A549 (cell line): ENCODE results near the gene ZNF736. TPM values are rescaled to one million over a fixed set of nuclear protein-coding genes. Genes with fewer than 3 reads are reported as not detected.
"Not testable (repeated sequence)": the region's sequence is repeated elsewhere in the genome, so short reads cannot be mapped to it uniquely, and the experiment has no call there.

Experiments
- ATAC-seq, 2 experiments: fragments of 200-7000 bp in 1 of 2; fragments of >200 bp in 1 of 2; cut with Nextera tagmentation in 1 of 2; cut with Tn5 transposase in 1 of 2; 3 replicates each; pipeline versions ENCODE4 v1.8.0 to v1.9.1; 2018 to 2020; ENCODE audit warnings: mild to moderate bottlenecking in 1 of 2, moderate library complexity in 1 of 2
- CTCF ChIA-PET: fragments of 300-600 bp; sonication (Branson Sonifier 250); formaldehyde crosslinking; extraction: SDS; loops from one replicate; lab custom pipeline; 2021; ENCODE audit warnings: antibody characterized with exemption, inconsistent platforms; lab: Yijun Ruan, JAX
- POLR2A ChIA-PET: fragments of 350-600 bp; formaldehyde crosslinking; extraction: SDS; loops from one replicate; lab custom pipeline; 2021; ENCODE audit warnings: antibody characterized with exemption, inconsistent platforms; lab: Yijun Ruan, JAX
- DNase-seq, 2 experiments: peaks; one replicate each; pipeline versions ENCODE4 v3.0.0 to v3.0.0-alpha.2; 2011 to 2016; ENCODE audit warnings: low read depth in 1 of 2, low spot score in 1 of 2
- FAIRE-seq: peaks from 2 replicates; lab custom pipeline; 2011; peaks lifted over from hg19 to GRCh38; lab: Jason Lieb, UNC
- H3K27ac ChIP-seq, 2 experiments: fragments of >200 bp; sonication (Bioruptor Twin); formaldehyde crosslinking; 3 replicates each; pipeline ENCODE4 v1.5.1; 2016 to 2017
- H3K4me1 ChIP-seq: fragments of >200 bp; sonication (Bioruptor Twin); formaldehyde crosslinking; 3 replicates; pipeline ENCODE4 v1.6.1; 2016
- H3K4me2 ChIP-seq: fragments of >200 bp; sonication (Bioruptor Twin); formaldehyde crosslinking; 3 replicates; pipeline ENCODE4 v1.6.1; 2016
- H3K4me3 ChIP-seq: fragments of >200 bp; sonication (Bioruptor Twin); formaldehyde crosslinking; 3 replicates; pipeline ENCODE4 v1.5.1; 2016
- H3K9me3 ChIP-seq: fragments of >200 bp; sonication (Bioruptor Twin); formaldehyde crosslinking; 3 replicates; pipeline ENCODE4 v1.6.1; 2016
- BHLHE40 ChIP-seq: IDR thresholded peaks from 2 replicates; pipeline ENCODE4 v1.6.1; 2012; ENCODE audit warnings: low read depth, low read length, inconsistent platforms
- CBX2 ChIP-seq: fragments of 200-600 bp; sonication (generic); IDR thresholded peaks from 2 replicates; pipeline ENCODE4 v1.6.1; 2016; ENCODE audit warnings: low read depth, mild to moderate bottlenecking, borderline replicate concordance
- CHD2 ChIP-seq: fragments of 150-350 bp; IDR thresholded peaks from 2 replicates; pipeline ENCODE4 v1.6.1; 2014; ENCODE audit warnings: low read length; ENCODE audit not compliant: partially characterized antibody
- CTCF ChIP-seq: fragments of >200 bp; sonication (Bioruptor Twin); formaldehyde crosslinking; IDR thresholded peaks from 3 replicates; pipeline ENCODE4 v1.5.1; 2016
- FOSL2 ChIP-seq, 2 experiments: fragments of 450-650 bp in 1 of 2; fragments of >200 bp in 1 of 2; sonication (Bioruptor Twin) in 1 of 2; formaldehyde crosslinking; IDR thresholded peaks; 2 replicates each; pipeline versions ENCODE4 v1.5.0 to v1.6.1; 2016 to 2020; ENCODE audit warnings: mild to moderate bottlenecking in 1 of 2, moderate library complexity in 1 of 2
- HEYL ChIP-seq: fragments of 250-450 bp; sonication (Bioruptor Pico); IDR thresholded peaks from 2 replicates; pipeline ENCODE4 v1.8.0; 2021; ENCODE audit warnings: mild to moderate bottlenecking, moderate library complexity
- JUNB ChIP-seq: fragments of >200 bp; sonication (Bioruptor Twin); formaldehyde crosslinking; IDR thresholded peaks from 2 replicates; pipeline ENCODE4 v1.6.1; 2016
- KDM1A ChIP-seq: fragments of 200-600 bp; sonication (generic); IDR thresholded peaks from 2 replicates; pipeline ENCODE4 v1.6.1; 2016; ENCODE audit warnings: low read depth, mild to moderate bottlenecking
- KDM5A ChIP-seq: fragments of 200-600 bp; sonication (generic); IDR thresholded peaks from 2 replicates; pipeline ENCODE4 v1.6.1; 2016; ENCODE audit warnings: antibody characterized with exemption, mild to moderate bottlenecking
- NFE2L2 ChIP-seq: fragments of 150-350 bp; conservative IDR thresholded peaks from 2 replicates; pipeline ENCODE4 v1.6.1; 2014; ENCODE audit warnings: low read length
- PBX3 ChIP-seq: IDR thresholded peaks from 2 replicates; pipeline ENCODE4 v1.6.1; 2012
- RAD21 ChIP-seq, 2 experiments: fragments of >200 bp in 1 of 2; sonication (Bioruptor Twin) in 1 of 2; formaldehyde crosslinking in 1 of 2; IDR thresholded peaks in 1 of 2; conservative IDR thresholded peaks in 1 of 2; 2 replicates in 1 of 2; 3 replicates in 1 of 2; pipeline ENCODE4 v1.6.1; 2012 to 2018; ENCODE audit warnings: inconsistent platforms in 1 of 2
- RNF2 ChIP-seq: fragments of 200-600 bp; sonication (generic); IDR thresholded peaks from 2 replicates; pipeline ENCODE4 v1.6.1; 2016; ENCODE audit warnings: low read depth, mild to moderate bottlenecking, antibody characterized with exemption, moderate library complexity, borderline replicate concordance
- SMC3 ChIP-seq: fragments of >200 bp; sonication (Bioruptor Twin); formaldehyde crosslinking; IDR thresholded peaks from 3 replicates; pipeline ENCODE4 v1.6.1; 2018; ENCODE audit warnings: inconsistent platforms
- TP53 ChIP-seq: fragments of 250-450 bp; sonication (Bioruptor Pico); IDR thresholded peaks from 2 replicates; pipeline ENCODE4 v1.5.0; 2021; ENCODE audit warnings: mild to moderate bottlenecking, moderate library complexity
- ZC3H11A ChIP-seq: fragments of 450-650 bp; IDR thresholded peaks from 2 replicates; pipeline ENCODE4 v1.6.1; 2014; ENCODE audit warnings: antibody characterized with exemption, mild to moderate bottlenecking
- ZSCAN20 ChIP-seq: fragments of 250-450 bp; sonication (Bioruptor Pico); IDR thresholded peaks from 2 replicates; pipeline ENCODE4 v1.8.0; 2022; ENCODE audit warnings: mild to moderate bottlenecking, moderate library complexity
- WGBS: methylation state at CpG from one replicate; pipeline ENCODE4 v1.1.6; 2017; ENCODE audit errors: missing lambda C conversion rate; 5-methylcytosine and 5-hydroxymethylcytosine counted together
- polyA plus RNA-seq, 4 experiments: library from polyadenylated mRNA; depleted of rRNA in 3 of 4; stranded (reverse); fragments of >200 nt; fragmentation: RNase III in 1 of 4; extraction: RNeasy Plus Mini Kit Qiagen cat#74134 plus additional on column Dnase treatment in 1 of 4; gene quantifications; 2 replicates in 3 of 4; 3 replicates in 1 of 4; pipeline ENCODE4 v1.2.3, GENCODE V29; 2011 to 2017

ZNF736 gene
- polyA plus RNA-seq, 2 of the 4 experiments (the other 2 are of a cell fraction) = 0.01 to 0.12 TPM

DNA sequence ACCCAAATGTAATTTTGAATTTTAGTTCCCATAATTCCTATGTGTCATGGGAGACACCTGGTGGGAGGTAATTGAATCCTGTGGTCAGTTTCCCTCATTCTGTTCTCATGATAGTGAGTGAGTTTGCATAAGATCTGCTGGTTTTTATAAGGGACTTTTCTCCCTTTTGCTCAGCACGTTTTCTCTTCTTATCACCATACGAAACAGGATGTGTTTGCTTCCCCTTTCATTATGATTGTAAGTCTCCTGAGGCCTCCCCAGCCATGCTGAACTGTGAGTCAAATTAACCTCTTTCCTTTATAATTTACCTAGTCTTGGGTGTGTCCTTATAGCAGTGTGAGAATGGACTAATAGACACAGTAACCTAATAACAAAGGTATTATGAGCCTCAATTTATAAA, 36.1 kb upstream of the ZNF736 start:
- H3K27ac ChIP-seq = no peak overlapping the region
- CTCF ChIA-PET = no interaction called here
- 2% methylated on average over 2 of the region's 2 CpGs for WGBS
- DNase-seq = no peak
- TF ChIP-seq CBX2 = no peak
- TF ChIP-seq BHLHE40 = no peak
- no peak for TF ChIP-seq CTCF
- TF ChIP-seq, all 56 proteins: peak for 0
- POLR2A ChIA-PET = no interaction called here
- Histone ChIP-seq H3K4me2 (no peak overlapping the region), H3K4me3 (no peak overlapping the region), H3K9me3 (peaks cover 12% of the 10 kb centered on the region; the same call in 2 of the 3 replicates), H3K4me1 (no peaks in the 10 kb centered on the region)
- ATAC-seq (no peak), FAIRE-seq (no peak)

DNA sequence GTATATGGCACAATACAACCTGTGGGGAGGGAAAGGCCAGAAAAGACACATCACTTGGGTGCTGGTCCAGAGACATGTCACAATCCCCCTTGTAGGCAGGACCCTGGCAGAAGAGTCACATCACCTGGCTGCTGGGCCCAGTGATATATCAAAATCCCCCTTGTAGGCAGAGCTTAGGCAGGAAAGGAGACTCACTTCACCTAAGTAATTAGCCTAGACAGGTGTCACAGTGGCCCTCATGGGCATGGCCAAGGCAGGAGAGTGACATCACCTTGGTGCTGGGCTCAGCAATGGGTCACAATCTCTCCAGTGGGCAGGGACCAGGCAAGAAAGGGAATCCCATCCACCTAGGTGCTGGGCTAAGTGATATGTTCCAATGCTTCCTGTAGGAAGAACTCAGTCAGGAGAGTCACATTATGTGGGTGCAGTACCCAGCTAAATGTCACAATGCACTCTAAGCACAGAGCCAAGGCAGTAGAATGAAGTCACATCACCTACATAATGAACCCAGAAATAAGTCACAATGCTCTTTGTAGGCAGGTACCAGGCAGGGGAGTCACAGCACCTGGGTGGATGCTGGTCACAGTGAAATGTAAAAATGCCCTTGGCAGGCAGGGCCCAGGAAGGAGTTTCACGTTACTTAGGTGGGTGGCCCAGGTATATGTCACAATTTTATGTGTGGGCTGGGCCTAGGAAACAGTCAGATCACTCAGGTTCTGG, 18.9 kb upstream of the ZNF736 start:
- WGBS = 7% methylated on average over 1 of the region's 1 CpG
- no peak for FAIRE-seq
- Histone ChIP-seq H3K27ac (no peak overlapping the region), H3K9me3 (peaks cover 10% of the 10 kb centered on the region; the same call in 1 of the 3 replicates), H3K4me3 (no peak overlapping the region)
- CTCF ChIA-PET = no interaction called here
- no peak for DNase-seq
- ATAC-seq = no peak
- no peak for TF ChIP-seq RNF2
- TF ChIP-seq ZC3H11A = no peak
- no peak for TF ChIP-seq RAD21 (conservative IDR thresholded peaks at IDR 0.05 in 1 of 2, IDR thresholded peaks at IDR 0.05 in 1 of 2)
- no peak for TF ChIP-seq KDM1A
- no peak for TF ChIP-seq JUNB
- no peak for TF ChIP-seq TP53 (CRISPR knock-in tag)
- TF ChIP-seq FOSL2 (IDR thresholded peaks at IDR 0.05) = no peak
- TF ChIP-seq FOSL2 (CRISPR knock-in tag; IDR thresholded peaks at IDR 0.05) = no peak
- no peak for TF ChIP-seq ZSCAN20
- no peak for TF ChIP-seq SMC3
- no peak for TF ChIP-seq PBX3
- no peak for TF ChIP-seq KDM5A
- no peak for TF ChIP-seq NFE2L2
- TF ChIP-seq HEYL (CRISPR knock-in tag) = no peak
- no peak for TF ChIP-seq CHD2
- TF ChIP-seq, all 56 proteins: peak for 0
- POLR2A ChIA-PET = no interaction called here
- H3K4me1 ChIP-seq = no peaks in the 10 kb centered on the region
- H3K4me2 ChIP-seq = no peak overlapping the region

DNA sequence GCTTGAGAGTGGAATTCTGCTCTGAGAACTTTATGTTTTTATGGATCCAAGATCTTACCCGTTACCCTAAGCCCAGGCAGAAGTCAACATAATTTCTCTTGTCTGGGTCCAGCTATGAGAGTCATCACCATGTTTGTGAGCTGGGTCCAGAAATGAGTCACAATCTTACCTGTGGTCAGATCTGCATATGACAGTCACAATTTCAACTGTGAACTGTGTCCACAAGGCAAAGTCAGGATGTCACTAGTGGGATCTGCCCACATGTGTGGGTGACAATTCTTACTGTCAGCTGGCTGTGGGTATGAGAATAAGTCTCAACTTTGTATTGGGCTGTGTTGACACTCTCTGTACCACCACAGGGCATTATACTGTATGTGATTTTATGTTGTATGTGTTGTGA, 16.3 kb upstream of the ZNF736 start:
- POLR2A ChIA-PET, CTCF ChIA-PET, H3K27ac ChIP-seq, ATAC-seq, FAIRE-seq, H3K4me2 ChIP-seq, H3K4me3 ChIP-seq, H3K4me1 ChIP-seq, H3K9me3 ChIP-seq, DNase-seq: not testable (repeated sequence)
- WGBS = 0% methylated on average over 1 of the region's 1 CpG
